Keratinocyte (primary cell): ENCODE measurements around the gene DCLRE1A. TPM values are rescaled to one million over a fixed set of nuclear protein-coding genes. Genes with fewer than 3 reads are reported as not detected.

Experiments
- DNase-seq: peaks from one replicate; pipeline ENCODE4 v3.0.0-alpha.2; 2011; ENCODE audit warnings: low read depth, missing footprints, low spot score
- FAIRE-seq: peaks from 2 replicates; lab custom pipeline; 2011; peaks lifted over from hg19 to GRCh38; lab: Jason Lieb, UNC
- H2AFZ ChIP-seq: 2 replicates; pipeline ENCODE4 v1.6.0; 2012; ENCODE audit warnings: low read length, control low read depth, inconsistent platforms; ENCODE audit not compliant: control insufficient read depth
- H3K27ac ChIP-seq: 2 replicates; pipeline ENCODE4 v1.5.1; 2011; ENCODE audit warnings: low read length; ENCODE audit not compliant: control insufficient read depth, insufficient read depth
- H3K27me3 ChIP-seq: 3 replicates; pipeline ENCODE4 v1.6.0; 2011; ENCODE audit warnings: low read length; ENCODE audit not compliant: control insufficient read depth, insufficient read depth; ENCODE audit errors: extremely low read depth
- H3K36me3 ChIP-seq, 2 experiments: 2 replicates in 1 of 2; 3 replicates in 1 of 2; pipeline ENCODE4 v1.5.1; 2011; ENCODE audit warnings: low read length in 2 of 2, mild to moderate bottlenecking in 1 of 2; ENCODE audit not compliant: control insufficient read depth in 2 of 2, insufficient read depth in 2 of 2; ENCODE audit errors: extremely low read depth in 1 of 2
- H3K4me1 ChIP-seq: 3 replicates; pipeline ENCODE4 v1.5.1; 2011; ENCODE audit warnings: low read length; ENCODE audit not compliant: control insufficient read depth, insufficient read depth; ENCODE audit errors: extremely low read depth
- H3K4me2 ChIP-seq: 3 replicates; pipeline ENCODE4 v1.6.0; 2011; ENCODE audit warnings: low read depth, low read length; ENCODE audit not compliant: control insufficient read depth, insufficient read depth; ENCODE audit errors: extremely low read depth
- H3K4me3 ChIP-seq, 3 experiments: fragments of 200-600 bp in 1 of 3; sonication (generic) in 1 of 3; 2 replicates in 2 of 3; 3 replicates in 1 of 3; pipeline ENCODE4 v1.5.1; 2011 to 2016; ENCODE audit warnings: low read length in 3 of 3, mild to moderate bottlenecking in 3 of 3, control low read depth in 2 of 3, inconsistent platforms in 1 of 3, low read depth in 1 of 3, mixed read lengths in 1 of 3, mixed run types in 1 of 3, moderate library complexity in 1 of 3; ENCODE audit not compliant: control insufficient read depth in 2 of 3, insufficient read depth in 2 of 3; ENCODE audit errors: extremely low read depth in 1 of 3
- H3K79me2 ChIP-seq: 2 replicates; pipeline ENCODE4 v1.6.0; 2012; ENCODE audit warnings: low read length; ENCODE audit not compliant: control insufficient read depth, insufficient read depth
- H3K9ac ChIP-seq: 3 replicates; pipeline ENCODE4 v1.6.0; 2011; ENCODE audit warnings: low read length; ENCODE audit not compliant: control insufficient read depth, insufficient read depth; ENCODE audit errors: extremely low read depth
- H3K9me1 ChIP-seq: 3 replicates; pipeline ENCODE4 v1.6.0; 2011; ENCODE audit warnings: low read length; ENCODE audit not compliant: control insufficient read depth, insufficient read depth; ENCODE audit errors: extremely low read depth
- H3K9me3 ChIP-seq: 2 replicates; pipeline ENCODE4 v1.5.1; 2012; ENCODE audit warnings: low read depth, low read length; ENCODE audit not compliant: control insufficient read depth
- H4K20me1 ChIP-seq: 3 replicates; pipeline ENCODE4 v1.6.0; 2011; ENCODE audit warnings: low read length; ENCODE audit not compliant: control insufficient read depth, insufficient read depth; ENCODE audit errors: extremely low read depth
- EZH2 ChIP-seq: IDR thresholded peaks from one replicate; pipeline ENCODE4 v1.6.1; 2012; ENCODE audit warnings: inconsistent platforms, mild to moderate bottlenecking, low read length, moderate library complexity
- dilution Hi-C: fragments of 300-500 bp; cut with MboI; formaldehyde crosslinking; loops from one replicate; pipeline ENCODE4 v1.7.0; 2020; ENCODE audit warnings: low sequenced_read_pairs; ENCODE audit not compliant: extremely low pct_ligation_motif_present
- polyA plus RNA-seq, 5 experiments: library from polyadenylated mRNA; depleted of rRNA in 3 of 5; stranded (reverse) in 3 of 5; stranded (forward) in 1 of 5; unstranded in 1 of 5; fragments of >200 nt; gene quantifications; 1 replicate in 1 of 5; 2 replicates in 3 of 5; 3 replicates in 1 of 5; pipeline versions ENCODE4 v1.2.1 to v1.2.3, GENCODE V29; 2011 to 2012; ENCODE audit warnings: missing spikeins in 2 of 5, low read depth in 1 of 5, low replicate concordance in 1 of 5
- TF ChIP-seq, protein P1 (sequence below), 3 experiments: IDR thresholded peaks in 1 of 3; conservative IDR thresholded peaks in 1 of 3; optimal IDR thresholded peaks in 1 of 3; 2 replicates in 2 of 3; 3 replicates in 1 of 3; pipeline versions ENCODE3 to v1.5.1; 2011; ENCODE audit warnings: low read length in 3 of 3, mild to moderate bottlenecking in 3 of 3, moderate library complexity in 2 of 3, control low read depth in 1 of 3, inconsistent platforms in 1 of 3; ENCODE audit not compliant: insufficient read depth in 2 of 3; ENCODE audit errors: extremely low read depth in 1 of 3

The DCLRE1A gene
- polyA plus RNA-seq, 1 donor (not counting 4 experiments of a cell fraction or from before 2014, with no cell fraction given) = 6.5 TPM

DNA sequence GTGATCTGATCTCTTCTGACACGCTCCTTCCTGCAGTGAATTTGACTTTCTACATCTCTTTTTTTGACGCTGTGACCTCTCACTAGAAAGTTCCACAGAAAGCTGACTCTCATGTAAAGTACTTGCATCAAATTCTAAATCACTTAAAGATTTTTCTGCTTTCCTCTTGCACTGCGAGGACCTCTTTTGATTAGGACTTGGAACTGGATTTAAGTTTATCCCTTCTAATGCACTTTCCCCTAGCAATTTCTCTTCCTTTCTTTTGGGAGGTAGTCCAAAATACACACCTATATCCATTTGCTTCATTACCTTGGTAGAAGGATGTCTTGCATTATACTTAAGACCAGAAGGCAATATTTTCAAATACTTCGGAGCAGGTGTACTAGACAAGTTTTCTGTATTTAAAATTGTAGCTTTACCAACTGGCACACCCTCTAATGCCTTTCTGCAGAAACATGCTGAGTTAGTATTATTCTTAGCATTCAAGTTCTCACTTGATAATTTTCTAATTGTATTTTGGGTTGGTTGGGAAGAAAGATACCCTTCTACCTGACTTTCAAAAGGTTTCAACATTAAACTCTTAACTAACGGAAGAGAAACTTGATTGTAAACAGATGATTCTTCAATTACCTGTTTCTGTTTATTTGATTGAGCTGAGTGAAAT, 4.6 kb downstream of the DCLRE1A start:
- Histone ChIP-seq H2AFZ (no peak overlapping the region), H3K4me1 (peaks cover 10% of the 10 kb centered on the region), H3K4me3 (no peak overlapping the region), H3K27ac (no peak overlapping the region), H3K4me2 (no peak overlapping the region), H3K9me3 (no peaks in the 10 kb centered on the region), H4K20me1 (no peaks in the 10 kb centered on the region), H3K79me2 (no peaks in the 10 kb centered on the region), H3K9ac (no peak overlapping the region), H3K9me1 (no peaks in the 10 kb centered on the region), H3K36me3 (peaks cover 0 to 6% of the 10 kb centered on the region in 2 experiments), H3K27me3 (no peaks in the 10 kb centered on the region)
- DNase-seq (no peak), FAIRE-seq (no peak)
- TF ChIP-seq, protein P1, sequence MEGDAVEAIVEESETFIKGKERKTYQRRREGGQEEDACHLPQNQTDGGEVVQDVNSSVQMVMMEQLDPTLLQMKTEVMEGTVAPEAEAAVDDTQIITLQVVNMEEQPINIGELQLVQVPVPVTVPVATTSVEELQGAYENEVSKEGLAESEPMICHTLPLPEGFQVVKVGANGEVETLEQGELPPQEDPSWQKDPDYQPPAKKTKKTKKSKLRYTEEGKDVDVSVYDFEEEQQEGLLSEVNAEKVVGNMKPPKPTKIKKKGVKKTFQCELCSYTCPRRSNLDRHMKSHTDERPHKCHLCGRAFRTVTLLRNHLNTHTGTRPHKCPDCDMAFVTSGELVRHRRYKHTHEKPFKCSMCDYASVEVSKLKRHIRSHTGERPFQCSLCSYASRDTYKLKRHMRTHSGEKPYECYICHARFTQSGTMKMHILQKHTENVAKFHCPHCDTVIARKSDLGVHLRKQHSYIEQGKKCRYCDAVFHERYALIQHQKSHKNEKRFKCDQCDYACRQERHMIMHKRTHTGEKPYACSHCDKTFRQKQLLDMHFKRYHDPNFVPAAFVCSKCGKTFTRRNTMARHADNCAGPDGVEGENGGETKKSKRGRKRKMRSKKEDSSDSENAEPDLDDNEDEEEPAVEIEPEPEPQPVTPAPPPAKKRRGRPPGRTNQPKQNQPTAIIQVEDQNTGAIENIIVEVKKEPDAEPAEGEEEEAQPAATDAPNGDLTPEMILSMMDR (optimal IDR thresholded peaks at IDR 0.05 in 1 of 3, IDR thresholded peaks at IDR 0.05 in 1 of 3, conservative IDR thresholded peaks at IDR 0.05 in 1 of 3; ENCODE audit: extremely low read depth in 1 of 3, insufficient read depth in 2 of 3, low read length in 3 of 3) = no peak
- TF ChIP-seq EZH2 = no peak
- dilution Hi-C loops = no loop called here

GRCh38 chr10:113846036-113846435, 7.8 kb downstream of the DCLRE1A start:
- Histone ChIP-seq H3K4me1 (no peaks in the 10 kb centered on the region), H3K9me1 (no peaks in the 10 kb centered on the region), H2AFZ (no peak overlapping the region), H3K9me3 (no peaks in the 10 kb centered on the region), H3K9ac (no peak overlapping the region), H3K4me3 (no peak overlapping the region), H3K27ac (no peak overlapping the region), H3K36me3 (no peaks in the 10 kb centered on the region), H3K27me3 (no peaks in the 10 kb centered on the region), H3K79me2 (no peaks in the 10 kb centered on the region), H3K4me2 (no peak overlapping the region), H4K20me1 (no peaks in the 10 kb centered on the region)
- no peak for DNase-seq
- dilution Hi-C loops = no loop called here
- TF ChIP-seq, protein P1 (optimal IDR thresholded peaks at IDR 0.05 in 1 of 3, IDR thresholded peaks at IDR 0.05 in 1 of 3, conservative IDR thresholded peaks at IDR 0.05 in 1 of 3; ENCODE audit: extremely low read depth in 1 of 3, insufficient read depth in 2 of 3, low read length in 3 of 3) = no peak
- no peak for TF ChIP-seq EZH2
- no peak for FAIRE-seq
